Adipocyte (in vitro differentiated cells): ENCODE measurements around the gene FAM171A2.
"Not testable (repeated sequence)": the region's sequence is repeated elsewhere in the genome, so short reads cannot be mapped to it uniquely, and the experiment has no call there.

Source experiments
- DNase-seq: peaks from one replicate; pipeline ENCODE4 v3.0.0-alpha.2; 2015; ENCODE audit warnings: low read depth
- H3K27me3 ChIP-seq: replicated peaks from 2 replicates; pipeline ENCODE4 v1.7.0; 2013; ENCODE audit warnings: mild to moderate bottlenecking, low read length, moderate library complexity; ENCODE audit not compliant: control insufficient read depth, insufficient read depth
- H3K36me3 ChIP-seq: 2 replicates; pipeline ENCODE4 v1.7.0; 2013; ENCODE audit warnings: low read length, mild to moderate bottlenecking, moderate library complexity; ENCODE audit not compliant: control insufficient read depth, insufficient read depth, severe bottlenecking
- H3K4me1 ChIP-seq: 2 replicates; pipeline ENCODE4 v1.7.0; 2013; ENCODE audit warnings: mild to moderate bottlenecking, low read length, moderate library complexity; ENCODE audit not compliant: control insufficient read depth, insufficient read depth
- H3K4me3 ChIP-seq: 2 replicates; pipeline ENCODE4 v1.7.0; 2013; ENCODE audit warnings: mild to moderate bottlenecking, low read length, moderate library complexity
- H3K9ac ChIP-seq: 2 replicates; pipeline ENCODE4 v1.7.0; 2013; ENCODE audit warnings: mild to moderate bottlenecking, low read length, moderate library complexity
- H3K9me3 ChIP-seq: 2 replicates; pipeline ENCODE4 v1.7.0; 2013; ENCODE audit warnings: mild to moderate bottlenecking, low read length, moderate library complexity; ENCODE audit not compliant: control insufficient read depth

Gene FAM171A2

DNA sequence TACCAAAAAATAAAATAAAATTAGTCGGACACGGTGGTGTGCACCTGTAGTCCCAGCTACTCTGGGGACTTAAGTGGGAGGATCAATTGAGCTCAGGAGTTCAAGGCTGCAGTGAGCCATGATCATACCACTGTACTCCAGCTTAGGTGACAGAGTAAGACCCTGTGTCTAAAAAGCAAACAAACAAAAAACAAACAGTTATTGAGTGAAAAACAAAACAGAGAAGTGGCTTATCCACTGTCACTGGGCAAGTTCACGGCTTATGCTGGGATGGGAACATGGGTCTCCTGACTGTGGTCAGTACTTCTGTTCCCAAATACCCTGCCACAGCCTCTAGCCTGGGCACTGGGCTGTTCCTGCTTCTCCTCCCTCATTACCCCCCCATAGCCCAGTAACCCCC, 28.1 kb downstream of the FAM171A2 start:
- no peak for DNase-seq
- Histone ChIP-seq H3K9me3 (no peaks in the 10 kb centered on the region), H3K4me3 (no peak overlapping the region), H3K36me3 (no peaks in the 10 kb centered on the region), H3K27me3 (no peaks in the 10 kb centered on the region), H3K9ac (no peak overlapping the region), H3K4me1 (no peaks in the 10 kb centered on the region)

DNA sequence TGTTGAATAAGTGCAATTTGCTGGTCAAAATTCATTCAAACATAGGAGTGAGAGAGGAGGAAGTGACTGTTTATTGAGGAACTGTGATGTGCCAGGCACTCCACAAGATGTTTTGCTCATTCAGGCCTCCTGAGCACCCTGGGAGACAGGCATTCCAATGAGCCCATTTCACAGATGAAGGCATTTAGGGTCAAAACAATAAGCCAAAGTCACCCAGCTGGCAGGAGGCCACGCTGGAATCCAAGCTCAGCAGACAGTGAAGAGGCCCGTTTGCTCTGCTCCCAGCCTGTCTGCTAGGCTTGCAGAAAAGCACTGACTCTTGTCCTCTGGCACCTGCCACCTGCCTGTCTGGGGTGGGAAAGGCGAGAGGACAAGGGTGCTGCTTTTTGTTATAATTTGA, 28.9 kb downstream of the FAM171A2 start:
- Histone ChIP-seq H3K4me1 (no peaks in the 10 kb centered on the region), H3K4me3 (no peak overlapping the region), H3K36me3 (no peaks in the 10 kb centered on the region), H3K9me3 (no peaks in the 10 kb centered on the region), H3K9ac (no peak overlapping the region), H3K27me3 (no peaks in the 10 kb centered on the region)
- DNase-seq = no peak

DNA sequence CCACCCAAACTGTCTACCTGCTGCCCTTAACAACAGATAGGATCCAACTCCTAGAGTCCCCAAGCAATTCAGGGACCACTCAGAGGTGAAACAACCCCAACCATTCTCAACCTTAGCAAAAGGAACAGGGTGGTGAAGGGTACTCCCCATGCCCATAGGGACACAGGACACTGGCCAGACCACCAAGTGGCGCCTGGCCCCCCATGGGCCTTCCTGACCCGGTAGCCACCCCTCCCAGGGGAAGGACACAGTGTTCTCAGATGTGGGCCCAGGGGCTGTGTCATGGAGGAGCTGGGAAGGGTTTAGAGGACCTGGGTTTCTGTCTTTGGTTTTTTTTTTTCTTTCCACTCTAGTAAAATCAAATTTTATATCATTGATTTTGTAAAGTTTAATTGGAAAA, 29.3 kb downstream of the FAM171A2 start:
- no peak overlapping the region for H3K9ac ChIP-seq
- no peaks in the 10 kb centered on the region for H3K36me3 ChIP-seq

DNA sequence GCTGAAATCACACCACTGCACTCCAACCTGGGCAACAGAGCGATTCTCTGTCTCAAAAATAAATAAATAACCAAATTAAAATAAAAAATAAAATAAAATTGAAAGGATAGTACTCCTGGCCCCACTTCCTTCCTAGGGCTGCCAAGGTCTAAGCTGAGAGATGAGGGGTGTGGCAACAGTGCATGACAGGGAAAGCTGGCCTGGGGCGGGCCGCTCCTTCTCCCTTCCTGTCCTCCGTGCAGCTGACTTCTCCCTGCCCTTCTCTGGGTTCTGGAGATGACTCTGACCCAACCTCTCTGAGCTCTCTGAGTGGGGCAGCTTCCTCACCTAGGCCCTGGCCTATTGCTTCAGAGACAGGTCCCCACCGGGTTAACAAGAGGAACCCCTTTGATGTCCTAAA, 30.3 kb downstream of the FAM171A2 start:
- no peaks in the 10 kb centered on the region for H3K9me3 ChIP-seq
- no peak overlapping the region for H3K9ac ChIP-seq
- no peaks in the 10 kb centered on the region for H3K4me1 ChIP-seq
- H3K27me3 ChIP-seq = no peaks in the 10 kb centered on the region
- H3K36me3 ChIP-seq = no peaks in the 10 kb centered on the region
- no peak overlapping the region for H3K4me3 ChIP-seq
- no peak for DNase-seq

More for the DNA sequence above, 29.3 kb downstream of the FAM171A2 start:
- DNase-seq = no peak
- Histone ChIP-seq H3K4me3 (no peak overlapping the region), H3K4me1 (no peaks in the 10 kb centered on the region), H3K27me3 (no peaks in the 10 kb centered on the region), H3K9me3 (no peaks in the 10 kb centered on the region)

DNA sequence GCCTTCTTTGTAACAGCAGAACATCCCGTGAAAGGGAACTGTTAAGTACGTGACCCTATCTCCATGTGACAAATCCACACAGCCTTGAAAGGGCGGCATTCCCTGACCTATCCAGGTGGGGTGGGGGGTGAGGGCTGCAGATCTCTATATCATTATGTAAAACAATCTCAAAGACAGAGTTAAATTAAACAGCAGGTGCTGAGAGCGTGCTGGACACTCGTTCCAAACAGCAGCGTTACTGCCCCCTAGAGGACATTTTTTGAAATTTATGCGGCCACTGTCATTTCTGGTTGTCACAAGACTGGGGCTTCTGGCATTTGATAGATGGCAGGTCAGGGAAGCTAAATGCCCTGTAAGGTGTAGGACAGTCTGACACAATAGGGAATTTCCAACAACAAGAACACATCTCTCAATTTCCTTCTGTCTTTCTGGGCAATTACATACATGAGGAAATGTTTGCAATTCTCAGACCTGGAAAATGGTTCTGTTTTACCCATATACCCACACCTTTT, 32.3 kb downstream of the FAM171A2 start:
- Histone ChIP-seq H3K4me1 (peaks cover 3% of the 10 kb centered on the region), H3K9me3 (no peaks in the 10 kb centered on the region), H3K36me3 (no peaks in the 10 kb centered on the region), H3K4me3 (no peak overlapping the region), H3K9ac (no peak overlapping the region), H3K27me3 (no peaks in the 10 kb centered on the region)
- DNase-seq = peak; percentile 95

DNA sequence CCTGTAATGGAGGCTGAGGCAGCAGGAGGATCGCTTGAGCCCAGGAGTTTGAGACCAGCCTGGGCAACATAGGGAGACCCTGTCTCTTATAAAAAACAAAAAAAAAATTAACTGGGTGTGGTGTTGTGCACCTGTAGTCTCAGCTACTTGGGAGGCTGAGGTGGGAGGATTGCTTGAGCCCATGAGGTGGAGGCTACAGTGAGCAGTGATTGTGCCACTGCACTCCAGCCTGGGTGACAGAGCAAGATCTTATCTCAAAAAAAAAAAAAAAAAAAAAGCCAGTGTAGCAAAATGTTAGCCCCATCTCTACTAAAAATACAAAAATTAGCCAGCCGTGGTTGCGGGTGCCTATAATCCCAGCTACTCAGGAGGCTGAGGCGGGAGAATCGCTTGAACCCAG, 33.4 kb downstream of the FAM171A2 start:
- not testable (repeated sequence) for H3K4me3 ChIP-seq, H3K36me3 ChIP-seq, H3K9me3 ChIP-seq, H3K9ac ChIP-seq, H3K27me3 ChIP-seq, DNase-seq, H3K4me1 ChIP-seq

DNA sequence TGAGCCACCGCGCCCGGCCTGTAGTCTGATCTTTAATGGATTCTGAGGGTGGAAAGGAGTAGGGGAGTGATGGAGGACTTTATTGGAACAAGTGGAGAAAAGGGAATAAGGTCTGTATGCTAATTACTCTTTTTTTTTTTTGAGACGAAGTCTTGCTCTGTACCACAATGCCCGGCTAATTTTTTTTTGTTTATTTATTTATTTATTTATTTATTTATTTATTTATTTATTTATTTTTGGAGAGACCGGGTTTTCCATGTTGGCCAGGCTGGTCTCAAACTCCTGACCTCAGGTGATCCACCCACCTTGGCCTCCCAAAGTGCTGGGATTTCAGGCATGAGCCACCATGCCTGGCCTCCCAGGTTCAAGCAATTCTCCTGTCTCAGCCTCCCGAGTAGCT, 34.1 kb downstream of the FAM171A2 start:
- H3K4me1 ChIP-seq, H3K27me3 ChIP-seq, H3K9me3 ChIP-seq, H3K36me3 ChIP-seq, H3K4me3 ChIP-seq, H3K9ac ChIP-seq, DNase-seq: not testable (repeated sequence)

DNA sequence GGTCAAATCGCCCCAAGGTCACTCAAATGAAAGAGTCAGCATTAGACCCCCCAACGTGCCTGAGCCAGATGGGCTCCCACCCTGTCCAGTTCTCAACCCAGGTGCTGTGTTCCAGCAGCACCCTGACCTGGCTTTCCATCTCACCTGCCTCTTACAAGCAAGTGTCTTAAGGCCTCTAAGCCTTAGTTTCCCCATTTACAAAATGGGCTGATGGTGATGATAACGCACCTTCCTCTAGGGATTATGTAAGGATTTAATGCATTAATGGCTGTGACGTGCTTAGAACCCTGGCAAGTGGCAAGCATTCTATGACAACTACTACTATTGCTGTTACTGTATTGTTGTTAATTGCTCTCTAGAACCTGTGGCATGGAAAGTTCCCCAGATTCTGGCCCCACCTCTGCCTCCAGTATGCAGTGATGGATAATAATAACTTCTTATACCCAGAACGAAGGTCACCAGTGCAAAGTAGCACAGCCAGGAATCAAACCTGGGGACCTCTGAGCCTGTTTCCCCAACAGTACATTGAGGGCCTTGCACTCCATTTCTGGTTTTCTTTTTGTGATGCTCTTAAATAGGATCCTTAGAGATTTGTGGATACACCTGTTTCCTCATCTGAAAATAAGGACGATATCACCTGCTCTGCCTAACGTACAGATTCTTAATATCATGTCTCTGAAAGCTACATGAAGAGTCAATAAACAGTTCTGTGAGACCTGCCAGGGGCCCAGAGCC, 35.8 kb downstream of the FAM171A2 start:
- H3K36me3 ChIP-seq = no peaks in the 10 kb centered on the region
- H3K27me3 ChIP-seq = no peaks in the 10 kb centered on the region
- DNase-seq = no peak
- no peak overlapping the region for H3K4me3 ChIP-seq
- H3K9me3 ChIP-seq = no peaks in the 10 kb centered on the region
- no peak overlapping the region for H3K9ac ChIP-seq
- peaks cover 17% of the 10 kb centered on the region for H3K4me1 ChIP-seq

DNA sequence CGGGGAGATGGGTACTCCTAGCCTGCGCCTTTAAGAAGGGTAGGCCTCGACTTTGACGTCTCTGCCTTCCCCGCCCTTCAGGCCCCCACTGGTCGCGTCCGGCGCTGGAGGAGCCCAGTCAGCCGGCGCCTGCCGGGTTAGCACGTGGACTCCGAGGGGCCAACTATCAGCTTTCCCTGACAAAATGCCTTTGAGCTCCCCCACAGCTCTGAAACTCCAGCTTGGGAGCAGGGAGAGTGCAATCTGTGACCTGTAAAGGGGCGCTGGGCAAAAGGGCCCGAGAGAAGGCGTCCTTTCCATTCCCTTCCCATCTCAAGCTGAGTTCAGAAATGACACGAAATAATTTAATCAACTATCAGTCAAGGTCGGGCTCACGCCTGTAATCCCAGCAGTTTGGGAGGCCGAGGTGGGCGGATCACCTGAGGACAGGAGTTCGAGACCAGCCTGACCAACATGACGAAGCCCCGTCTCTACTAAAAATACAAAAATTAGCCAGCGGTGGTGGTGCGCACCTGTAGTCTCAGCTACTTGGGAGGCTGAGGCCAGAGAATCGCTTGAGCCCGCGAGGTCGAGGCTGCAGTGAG, 36.7 kb downstream of the FAM171A2 start:
- H3K27me3 ChIP-seq = no peaks in the 10 kb centered on the region
- H3K4me3 ChIP-seq = peak overlapping the region; percentile 60
- H3K9me3 ChIP-seq = no peaks in the 10 kb centered on the region
- peak; percentile 99 for DNase-seq
- H3K36me3 ChIP-seq = peaks cover 5% of the 10 kb centered on the region
- peaks cover 17% of the 10 kb centered on the region for H3K4me1 ChIP-seq
- peak overlapping the region; percentile 62 for H3K9ac ChIP-seq

DNA sequence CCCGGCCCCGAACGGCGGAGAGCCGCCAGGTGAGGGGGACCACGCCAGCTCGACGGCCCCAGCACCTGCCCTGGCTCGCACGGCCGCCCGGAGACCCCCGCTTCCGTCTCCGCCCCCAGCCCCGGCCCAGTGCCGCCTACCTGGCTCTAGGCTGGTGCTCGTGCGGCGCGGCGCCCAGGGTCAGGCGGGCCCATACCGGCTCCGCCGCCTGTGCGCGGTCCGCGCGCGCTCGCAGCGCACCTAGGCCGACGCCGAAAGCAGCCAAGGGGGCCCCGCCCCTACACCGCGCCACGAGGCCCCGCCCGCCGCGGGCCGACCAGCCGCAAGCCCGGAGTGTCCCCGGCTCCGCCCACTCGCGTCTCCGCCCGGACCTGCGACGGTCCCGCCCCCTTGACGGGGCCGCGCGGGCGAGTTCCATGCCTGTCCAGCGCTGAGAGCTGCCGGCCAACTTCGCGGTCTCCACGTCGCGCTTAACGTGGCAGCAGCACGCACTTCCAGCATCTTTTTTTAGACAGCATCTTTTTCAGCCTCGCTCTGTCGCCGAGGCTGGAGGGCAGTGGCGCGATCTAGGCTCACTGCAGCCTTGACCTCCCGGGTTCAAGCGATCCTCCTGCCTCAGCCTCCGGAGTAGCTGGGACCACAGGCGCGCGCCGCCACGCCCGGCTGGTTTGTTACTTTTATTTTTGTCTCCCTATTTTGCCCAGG, 38.9 kb downstream of the FAM171A2 start, which contains the start of gene SLC25A39:
Gene SLC25A39, minus strand, starts transcription at position 253 of the 705 bp plus-strand sequence. CDS start 1,261 bp downstream, outside the sequence.
- peak; percentile 98 for DNase-seq
- H3K4me1 ChIP-seq = peaks cover 17% of the 10 kb centered on the region
- H3K4me3 ChIP-seq = peak within 1 kb of the TSS; percentile 90
- peak within 1 kb of the TSS; percentile 92 for H3K9ac ChIP-seq
- H3K27me3 ChIP-seq = no peaks in the 10 kb centered on the region
- H3K9me3 ChIP-seq = no peaks in the 10 kb centered on the region
- H3K36me3 ChIP-seq = peaks cover 28% of the 10 kb centered on the region

DNA sequence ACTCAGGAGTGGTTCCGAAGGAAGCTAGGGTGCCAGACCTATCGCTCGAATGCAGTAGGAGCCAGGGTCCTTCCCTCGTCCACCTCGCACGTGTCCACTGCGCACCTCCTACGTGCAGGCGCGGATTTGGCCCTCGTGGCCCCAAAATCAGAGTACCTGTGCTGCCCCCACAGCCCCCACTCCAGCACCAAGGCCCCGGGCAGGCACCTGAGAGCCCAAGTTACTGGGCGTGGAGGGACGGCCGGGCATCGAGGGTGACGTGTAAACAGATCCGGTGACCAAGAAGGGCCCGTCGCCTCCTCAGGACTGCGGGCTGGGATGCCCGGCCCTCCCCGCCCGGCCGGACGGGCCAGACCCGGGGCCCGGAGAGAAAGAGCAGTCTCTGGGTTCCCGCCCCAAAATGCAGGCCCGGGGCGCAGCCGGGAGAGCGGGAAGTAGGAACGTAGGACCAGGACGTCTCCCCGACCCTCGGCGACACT, 39.5 kb downstream of the FAM171A2 start:
- peak overlapping the region; percentile 90 for H3K4me3 ChIP-seq
- peaks cover 17% of the 10 kb centered on the region for H3K4me1 ChIP-seq
- DNase-seq = peak; percentile 53
- H3K27me3 ChIP-seq = no peaks in the 10 kb centered on the region
- no peaks in the 10 kb centered on the region for H3K9me3 ChIP-seq
- peaks cover 32% of the 10 kb centered on the region for H3K36me3 ChIP-seq
- peak overlapping the region; percentile 92 for H3K9ac ChIP-seq
